ENCODE measurements around the gene SNX6. TPM values are rescaled to one million over a fixed set of nuclear protein-coding genes. Genes with fewer than 3 reads are reported as not detected.

Gene SNX6
- total and polyA plus RNA-seq, 10 of the 15 experiments (the other 5 are each of a cell fraction or from before 2014, with no cell fraction given), result 34.4 to 107 (median 71.7) TPM

DNA sequence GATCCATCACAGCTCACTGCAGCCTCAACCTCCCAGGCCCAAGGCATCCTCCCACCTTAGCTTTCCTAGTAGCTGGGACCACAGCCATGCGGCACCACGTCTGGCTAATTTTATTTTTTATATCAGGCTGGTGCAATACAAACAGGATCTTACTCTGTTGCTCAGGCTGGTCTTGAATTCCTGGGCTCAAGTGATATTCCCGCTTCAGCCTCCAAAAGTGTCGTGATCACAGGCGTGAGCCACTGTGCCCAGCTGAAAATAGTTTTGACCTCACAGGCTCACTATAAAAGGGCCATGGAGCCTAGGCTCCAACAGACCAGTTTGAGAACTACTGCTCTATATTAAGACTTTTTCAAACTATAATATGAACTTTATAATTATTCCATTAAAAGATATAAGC is 37.3 kb downstream of the SNX6 start:
- ChIA-PET SMC1A (ENCODE audit: uncharacterized antibody, unreplicated experiment) (no interaction called here), RAD21 (ENCODE audit: unreplicated experiment) (no interaction called here), CTCF (no interaction called here), POLR2A (no interaction called here)
- H3K4me2 ChIP-seq (ENCODE audit: control insufficient read depth, insufficient read depth), result no peak overlapping the region
- no peak overlapping the region for H2AFZ ChIP-seq (ENCODE audit: control insufficient read depth, low read depth, low read length)
- peaks cover 9 to 13% of the 10 kb centered on the region in 2 experiments; a peak in 3 of 4 replicates for H3K36me3 ChIP-seq (ENCODE audit: control insufficient read depth in 2 of 2, insufficient read depth in 2 of 2, low read length in 1 of 2)
- WGBS (ENCODE audit: insufficient coverage, insufficient replicate concordance, low lambda C conversion rate, missing lambda C conversion rate), result 97% methylated on average over 5 of the region's 5 CpGs
- no peaks in the 10 kb centered on the region for H3K9me3 ChIP-seq (replicated peaks; ENCODE audit: control insufficient read depth, insufficient read depth, low read length)
- intact Hi-C loops (cut with micrococcal nuclease; ENCODE audit: unreplicated experiment) (no loop called here), in situ Hi-C loops (cut with MboI) (no loop called here)
- no peak for FAIRE-seq
- TF ChIP-seq NR2C2 (IDR thresholded peaks at IDR 0.05; ENCODE audit: borderline replicate concordance, control insufficient read depth, insufficient read length, low read depth) (no peak), PML (IDR thresholded peaks at IDR 0.05; ENCODE audit: low read length) (no peak), KLF5 (IDR thresholded peaks at IDR 0.05; ENCODE audit: partially characterized antibody) (no peak), ZNF274 (IDR thresholded peaks at IDR 0.05; ENCODE audit: insufficient read depth, insufficient read length) (no peak), TBL1XR1 (IDR thresholded peaks at IDR 0.05; ENCODE audit: low read depth, low read length) (no peak), ESRRA (IDR thresholded peaks at IDR 0.05; ENCODE audit: low read length) (no peak), TCF12 (IDR thresholded peaks at IDR 0.05; ENCODE audit: low read depth, low read length) (no peak), RBBP5 (conservative IDR thresholded peaks at IDR 0.05) (no peak), JUNB (IDR thresholded peaks at IDR 0.05) (no peak)
- DNase-seq (ENCODE audit: low read depth, low spot score), result no peak
- no TSS peak for BruUV-seq (replicated peaks)
- no peak overlapping the region for H3K4me3 ChIP-seq
- H3K27me3 ChIP-seq (replicated peaks in 1 of 2; ENCODE audit: control insufficient read depth in 2 of 2, insufficient read depth in 2 of 2, low read length in 1 of 2), result no peaks in the 10 kb centered on the region
- H3K27ac ChIP-seq (ENCODE audit: control insufficient read depth, insufficient read depth), result no peak overlapping the region
- H3K9ac ChIP-seq (ENCODE audit: control insufficient read depth, insufficient read depth, low read length), result no peak overlapping the region
- ATAC-seq, result no peak
- H3K4me1 ChIP-seq (ENCODE audit: control insufficient read depth, insufficient read depth, low read length), result no peaks in the 10 kb centered on the region
- H3K79me2 ChIP-seq (ENCODE audit: control insufficient read depth, insufficient read depth, low read length), result no peaks in the 10 kb centered on the region
- H4K20me1 ChIP-seq (ENCODE audit: control insufficient read depth, insufficient read depth), result no peaks in the 10 kb centered on the region

- no peak overlapping the region for H3K27ac ChIP-seq (ENCODE audit: control insufficient read depth, insufficient read depth)
- CTCF ChIA-PET, result interaction anchor here (1.0 kb wide), 1 partner anchor 150 kb away, joined by 3 read pairs; no protein-coding TSS in a partner anchor
- in situ Hi-C loops (cut with MboI), result no loop called here
- no peak overlapping the region for H2AFZ ChIP-seq (ENCODE audit: control insufficient read depth, low read depth, low read length)
- RAD21 ChIA-PET (ENCODE audit: unreplicated experiment), result no interaction called here
- no peaks in the 10 kb centered on the region for H3K79me2 ChIP-seq (ENCODE audit: control insufficient read depth, insufficient read depth, low read length)
- no peak for ATAC-seq
- no peak for DNase-seq (ENCODE audit: low read depth, low spot score)
- no peak for FAIRE-seq
- peaks cover 4 to 15% of the 10 kb centered on the region in 2 experiments for H3K36me3 ChIP-seq (ENCODE audit: control insufficient read depth in 2 of 2, insufficient read depth in 2 of 2, low read length in 1 of 2)
- no peak overlapping the region for H3K4me2 ChIP-seq (ENCODE audit: control insufficient read depth, insufficient read depth)
- intact Hi-C loops (cut with micrococcal nuclease; ENCODE audit: unreplicated experiment), result no loop called here
- H3K4me1 ChIP-seq (ENCODE audit: control insufficient read depth, insufficient read depth, low read length), result no peaks in the 10 kb centered on the region
- SMC1A ChIA-PET (ENCODE audit: uncharacterized antibody, unreplicated experiment), result no interaction called here
- TSS peak; percentile 48 for BruUV-seq (replicated peaks)
- POLR2A ChIA-PET, result no interaction called here
- WGBS (ENCODE audit: insufficient coverage, insufficient replicate concordance, low lambda C conversion rate, missing lambda C conversion rate), result 99% methylated on average over 6 of the region's 6 CpGs
- H3K9me3 ChIP-seq (replicated peaks; ENCODE audit: control insufficient read depth, insufficient read depth, low read length), result no peaks in the 10 kb centered on the region
- H3K27me3 ChIP-seq (replicated peaks in 1 of 2; ENCODE audit: control insufficient read depth in 2 of 2, insufficient read depth in 2 of 2, low read length in 1 of 2), result no peaks in the 10 kb centered on the region
- H3K9ac ChIP-seq (ENCODE audit: control insufficient read depth, insufficient read depth, low read length), result no peak overlapping the region
- no peaks in the 10 kb centered on the region for H4K20me1 ChIP-seq (ENCODE audit: control insufficient read depth, insufficient read depth)
- H3K4me3 ChIP-seq, result no peak overlapping the region
- TF ChIP-seq, protein P1, sequence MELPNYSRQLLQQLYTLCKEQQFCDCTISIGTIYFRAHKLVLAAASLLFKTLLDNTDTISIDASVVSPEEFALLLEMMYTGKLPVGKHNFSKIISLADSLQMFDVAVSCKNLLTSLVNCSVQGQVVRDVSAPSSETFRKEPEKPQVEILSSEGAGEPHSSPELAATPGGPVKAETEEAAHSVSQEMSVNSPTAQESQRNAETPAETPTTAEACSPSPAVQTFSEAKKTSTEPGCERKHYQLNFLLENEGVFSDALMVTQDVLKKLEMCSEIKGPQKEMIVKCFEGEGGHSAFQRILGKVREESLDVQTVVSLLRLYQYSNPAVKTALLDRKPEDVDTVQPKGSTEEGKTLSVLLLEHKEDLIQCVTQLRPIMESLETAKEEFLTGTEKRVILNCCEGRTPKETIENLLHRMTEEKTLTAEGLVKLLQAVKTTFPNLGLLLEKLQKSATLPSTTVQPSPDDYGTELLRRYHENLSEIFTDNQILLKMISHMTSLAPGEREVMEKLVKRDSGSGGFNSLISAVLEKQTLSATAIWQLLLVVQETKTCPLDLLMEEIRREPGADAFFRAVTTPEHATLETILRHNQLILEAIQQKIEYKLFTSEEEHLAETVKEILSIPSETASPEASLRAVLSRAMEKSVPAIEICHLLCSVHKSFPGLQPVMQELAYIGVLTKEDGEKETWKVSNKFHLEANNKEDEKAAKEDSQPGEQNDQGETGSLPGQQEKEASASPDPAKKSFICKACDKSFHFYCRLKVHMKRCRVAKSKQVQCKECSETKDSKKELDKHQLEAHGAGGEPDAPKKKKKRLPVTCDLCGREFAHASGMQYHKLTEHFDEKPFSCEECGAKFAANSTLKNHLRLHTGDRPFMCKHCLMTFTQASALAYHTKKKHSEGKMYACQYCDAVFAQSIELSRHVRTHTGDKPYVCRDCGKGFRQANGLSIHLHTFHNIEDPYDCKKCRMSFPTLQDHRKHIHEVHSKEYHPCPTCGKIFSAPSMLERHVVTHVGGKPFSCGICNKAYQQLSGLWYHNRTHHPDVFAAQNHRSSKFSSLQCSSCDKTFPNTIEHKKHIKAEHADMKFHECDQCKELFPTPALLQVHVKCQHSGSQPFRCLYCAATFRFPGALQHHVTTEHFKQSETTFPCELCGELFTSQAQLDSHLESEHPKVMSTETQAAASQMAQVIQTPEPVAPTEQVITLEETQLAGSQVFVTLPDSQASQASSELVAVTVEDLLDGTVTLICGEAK (IDR thresholded peaks at IDR 0.05; ENCODE audit: borderline replicate concordance), result no peak
- TF ChIP-seq, protein P2, sequence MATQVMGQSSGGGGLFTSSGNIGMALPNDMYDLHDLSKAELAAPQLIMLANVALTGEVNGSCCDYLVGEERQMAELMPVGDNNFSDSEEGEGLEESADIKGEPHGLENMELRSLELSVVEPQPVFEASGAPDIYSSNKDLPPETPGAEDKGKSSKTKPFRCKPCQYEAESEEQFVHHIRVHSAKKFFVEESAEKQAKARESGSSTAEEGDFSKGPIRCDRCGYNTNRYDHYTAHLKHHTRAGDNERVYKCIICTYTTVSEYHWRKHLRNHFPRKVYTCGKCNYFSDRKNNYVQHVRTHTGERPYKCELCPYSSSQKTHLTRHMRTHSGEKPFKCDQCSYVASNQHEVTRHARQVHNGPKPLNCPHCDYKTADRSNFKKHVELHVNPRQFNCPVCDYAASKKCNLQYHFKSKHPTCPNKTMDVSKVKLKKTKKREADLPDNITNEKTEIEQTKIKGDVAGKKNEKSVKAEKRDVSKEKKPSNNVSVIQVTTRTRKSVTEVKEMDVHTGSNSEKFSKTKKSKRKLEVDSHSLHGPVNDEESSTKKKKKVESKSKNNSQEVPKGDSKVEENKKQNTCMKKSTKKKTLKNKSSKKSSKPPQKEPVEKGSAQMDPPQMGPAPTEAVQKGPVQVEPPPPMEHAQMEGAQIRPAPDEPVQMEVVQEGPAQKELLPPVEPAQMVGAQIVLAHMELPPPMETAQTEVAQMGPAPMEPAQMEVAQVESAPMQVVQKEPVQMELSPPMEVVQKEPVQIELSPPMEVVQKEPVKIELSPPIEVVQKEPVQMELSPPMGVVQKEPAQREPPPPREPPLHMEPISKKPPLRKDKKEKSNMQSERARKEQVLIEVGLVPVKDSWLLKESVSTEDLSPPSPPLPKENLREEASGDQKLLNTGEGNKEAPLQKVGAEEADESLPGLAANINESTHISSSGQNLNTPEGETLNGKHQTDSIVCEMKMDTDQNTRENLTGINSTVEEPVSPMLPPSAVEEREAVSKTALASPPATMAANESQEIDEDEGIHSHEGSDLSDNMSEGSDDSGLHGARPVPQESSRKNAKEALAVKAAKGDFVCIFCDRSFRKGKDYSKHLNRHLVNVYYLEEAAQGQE (IDR thresholded peaks at IDR 0.05; ENCODE audit: low read depth, low read length), result no peak
- TF ChIP-seq BCL11A (IDR thresholded peaks at IDR 0.05; ENCODE audit: low read depth, low read length), result no peak
Observed at GRCh38 chr14:34583525-34583924, 46.4 kb downstream of the SNX6 start.
